Activated CD8-positive, alpha-beta memory T cell treated with anti-CD3 and anti-CD28 coated beads for 48 hours (primary cell): ENCODE measurements around the gene LAMB2.

Experiments
- DNase-seq, 3 experiments: peaks; one replicate each; pipeline ENCODE4 v3.0.0-alpha.2; 2020; ENCODE audit warnings: low read depth in 2 of 3, low spot score in 2 of 3

LAMB2 gene

GRCh38 chr3:49132437-49133225 is at the start of gene LAMB2:
Gene LAMB2 (minus strand): TSS chr3:49133050. CDS start chr3:49132867, 183 bp downstream.
- DNase-seq: no peak

GRCh38 chr3:49181351-49181750 is 48.5 kb upstream of the LAMB2 start:
- DNase-seq: no peak

GRCh38 chr3:49180116-49180515 is 47.3 kb upstream of the LAMB2 start:
- DNase-seq: no peak

GRCh38 chr3:49177073-49177472 is 44.2 kb upstream of the LAMB2 start:
- DNase-seq: no peak

GRCh38 chr3:49175530-49175929 is 42.7 kb upstream of the LAMB2 start:
- DNase-seq: no peak

GRCh38 chr3:49174397-49174985 is 41.6 kb upstream of the LAMB2 start:
- DNase-seq: no peak

- no peak for DNase-seq
Observed at GRCh38 chr3:49173792-49174170, 40.9 kb upstream of the LAMB2 start.

- no peak for DNase-seq
Observed at GRCh38 chr3:49173116-49173791, 40.4 kb upstream of the LAMB2 start.

GRCh38 chr3:49172551-49173041 is 39.7 kb upstream of the LAMB2 start:
- DNase-seq: no peak

- DNase-seq: no peak
Observed at GRCh38 chr3:49171775-49172500, 39.1 kb upstream of the LAMB2 start.

- DNase-seq: peak; percentile 69 to 92 (median 87)
Observed at GRCh38 chr3:49171119-49171774, 38.4 kb upstream of the LAMB2 start, which contains the start of gene KLHDC8B. Gene KLHDC8B (plus strand): TSS chr3:49171598. CDS start chr3:49172770, 1,172 bp downstream.

- no peak for DNase-seq
Observed at GRCh38 chr3:49170744-49171118, 37.9 kb upstream of the LAMB2 start.

- no peak for DNase-seq
Observed at GRCh38 chr3:49166752-49167556, 34.1 kb upstream of the LAMB2 start.

- DNase-seq: peak; percentile 45 to 65 (median 62)
Observed at GRCh38 chr3:49165771-49166751, 33.2 kb upstream of the LAMB2 start, which contains the start of gene CCDC71. Gene CCDC71 (minus strand): TSS chr3:49166331. CDS start chr3:49164208, 2,123 bp downstream.

- no peak for DNase-seq
Observed at GRCh38 chr3:49164983-49165720, 32.3 kb upstream of the LAMB2 start.

GRCh38 chr3:49163609-49164008 is 30.8 kb upstream of the LAMB2 start:
- no peak for DNase-seq

GRCh38 chr3:49162751-49163419 is 30.0 kb upstream of the LAMB2 start:
- DNase-seq: no peak
